ENCODE results near the gene CCDC187. TPM values are rescaled to one million over a fixed set of nuclear protein-coding genes. Genes with fewer than 3 reads are reported as not detected.
A peak's percentile ranks its signal among the peaks of the same experiment; 100 is the strongest.

The CCDC187 gene
- total RNA-seq, 1 donor from 2014 or later: 0.69 TPM

GRCh38 chr9:136344544-136345280 lies 40.8 kb upstream of the CCDC187 start:
- no peaks in the 10 kb centered on the region for H3K27me3 Mint-ChIP-seq
- DNase-seq (no peak), ATAC-seq (ENCODE audit: low read depth) (no peak)
- no peaks in the 10 kb centered on the region for H3K9me3 Mint-ChIP-seq
- H3K4me1 Mint-ChIP-seq: peaks cover 5% of the 10 kb centered on the region
- no peaks in the 10 kb centered on the region for H3K36me3 Mint-ChIP-seq (ENCODE audit: low read depth)
- no peak overlapping the region for H3K27ac Mint-ChIP-seq
- no peak for TF ChIP-seq CTCF (IDR thresholded peaks at IDR 0.05)
- H3K4me3 Mint-ChIP-seq: no peak overlapping the region
- intact Hi-C loops (cut with micrococcal nuclease): no loop called here
- CTCF ChIA-PET: no interaction called here
- POLR2A ChIA-PET: interaction anchor here (1.7 kb wide), 1 partner anchor 18 kb away, joined by 3 read pairs; no protein-coding TSS in a partner anchor

- ChIA-PET POLR2A (interaction anchor here (1.7 kb wide), 1 partner anchor 19 kb away, joined by 3 read pairs; no protein-coding TSS in a partner anchor), CTCF (no interaction called here)
- H3K4me1 Mint-ChIP-seq: peaks cover 5% of the 10 kb centered on the region
- H3K4me3 Mint-ChIP-seq: no peak overlapping the region
- H3K36me3 Mint-ChIP-seq (ENCODE audit: low read depth): no peaks in the 10 kb centered on the region
- intact Hi-C loops (cut with micrococcal nuclease): loop anchor here (2.0 kb wide), 1 partner anchor 19 kb away; the partner anchor contains the start of gene DNLZ
- ATAC-seq (ENCODE audit: low read depth) (no peak), DNase-seq (no peak)
- H3K27ac Mint-ChIP-seq: no peak overlapping the region
- no peaks in the 10 kb centered on the region for H3K9me3 Mint-ChIP-seq
- TF ChIP-seq CTCF (IDR thresholded peaks at IDR 0.05): no peak
- no peaks in the 10 kb centered on the region for H3K27me3 Mint-ChIP-seq
Observed at GRCh38 chr9:136343884-136344269, 40.0 kb upstream of the CCDC187 start.

- intact Hi-C loops (cut with micrococcal nuclease): loop anchor here (2.0 kb wide), 1 partner anchor 19 kb away; the partner anchor contains the start of gene DNLZ
- CTCF ChIA-PET: no interaction called here
- DNase-seq (no peak), ATAC-seq (ENCODE audit: low read depth) (no peak)
- Mint-ChIP-seq H3K9me3 (no peaks in the 10 kb centered on the region), H3K27me3 (no peaks in the 10 kb centered on the region), H3K27ac (no peak overlapping the region), H3K4me3 (no peak overlapping the region), H3K4me1 (peaks cover 5% of the 10 kb centered on the region), H3K36me3 (ENCODE audit: low read depth) (no peaks in the 10 kb centered on the region)
- no peak for TF ChIP-seq CTCF (IDR thresholded peaks at IDR 0.05)
- POLR2A ChIA-PET: no interaction called here
Observed at GRCh38 chr9:136343121-136343883, 39.4 kb upstream of the CCDC187 start.

GRCh38 chr9:136342181-136343120 lies 38.6 kb upstream of the CCDC187 start:
- H3K27ac Mint-ChIP-seq: no peak overlapping the region
- peaks cover 5% of the 10 kb centered on the region for H3K4me1 Mint-ChIP-seq
- no peak for TF ChIP-seq CTCF (IDR thresholded peaks at IDR 0.05)
- H3K36me3 Mint-ChIP-seq (ENCODE audit: low read depth): no peaks in the 10 kb centered on the region
- no peaks in the 10 kb centered on the region for H3K27me3 Mint-ChIP-seq
- no peaks in the 10 kb centered on the region for H3K9me3 Mint-ChIP-seq
- peak; percentile 67 for DNase-seq
- ChIA-PET POLR2A (interaction anchor here (0.5 kb wide), 1 partner anchor 780 kb away, joined by 3 read pairs; no protein-coding TSS in a partner anchor), CTCF (no interaction called here)
- intact Hi-C loops (cut with micrococcal nuclease): loop anchor here (2.0 kb wide), 1 partner anchor 20 kb away; the partner anchor contains the start of gene DNLZ
- H3K4me3 Mint-ChIP-seq: no peak overlapping the region
- ATAC-seq (ENCODE audit: low read depth): peak; percentile 90

All from activated B cell treated with CpG ODN at 0.5 μM for 24 hours (primary cell).